ACC112 (cell line): ENCODE data around the gene TLX1.

Experiments
- H2AFZ ChIP-seq: fragments of 200-600 bp; sonication (generic); one replicate; pipeline ENCODE4 v1.6.0; 2017; ENCODE audit warnings: antibody characterized with exemption, low read length; ENCODE audit not compliant: unreplicated experiment
- H3K27ac ChIP-seq: fragments of 200-600 bp; sonication (generic); 2 replicates; pipeline ENCODE4 v1.5.1; 2014; ENCODE audit warnings: low read depth, mild to moderate bottlenecking, antibody characterized with exemption, low read length, moderate library complexity
- H3K27me3 ChIP-seq: fragments of 200-600 bp; sonication (generic); 2 replicates; pipeline ENCODE4 v1.6.1; 2014; ENCODE audit warnings: mild to moderate bottlenecking, antibody characterized with exemption, low read length, moderate library complexity, mixed read lengths; ENCODE audit not compliant: insufficient read depth
- H3K36me3 ChIP-seq: fragments of 200-600 bp; sonication (generic); 2 replicates; pipeline ENCODE4 v1.6.1; 2016; ENCODE audit warnings: mild to moderate bottlenecking, antibody characterized with exemption, low read length, moderate library complexity, mixed read lengths; ENCODE audit not compliant: insufficient read depth
- H3K4me1 ChIP-seq: fragments of 200-600 bp; sonication (generic); one replicate; pipeline ENCODE4 v1.6.1; 2016; ENCODE audit warnings: low read length, mixed read lengths; ENCODE audit not compliant: insufficient read depth, unreplicated experiment, control insufficient read depth
- H3K4me3 ChIP-seq: fragments of 200-600 bp; sonication (generic); 2 replicates; pipeline ENCODE4 v1.5.1; 2014; ENCODE audit warnings: mild to moderate bottlenecking, low read depth, low read length
- H3K79me2 ChIP-seq: fragments of 200-600 bp; sonication (generic); one replicate; pipeline ENCODE4 v1.6.0; 2016; ENCODE audit warnings: low read length; ENCODE audit not compliant: control insufficient read depth, unreplicated experiment, insufficient read depth

The TLX1 gene

DNA sequence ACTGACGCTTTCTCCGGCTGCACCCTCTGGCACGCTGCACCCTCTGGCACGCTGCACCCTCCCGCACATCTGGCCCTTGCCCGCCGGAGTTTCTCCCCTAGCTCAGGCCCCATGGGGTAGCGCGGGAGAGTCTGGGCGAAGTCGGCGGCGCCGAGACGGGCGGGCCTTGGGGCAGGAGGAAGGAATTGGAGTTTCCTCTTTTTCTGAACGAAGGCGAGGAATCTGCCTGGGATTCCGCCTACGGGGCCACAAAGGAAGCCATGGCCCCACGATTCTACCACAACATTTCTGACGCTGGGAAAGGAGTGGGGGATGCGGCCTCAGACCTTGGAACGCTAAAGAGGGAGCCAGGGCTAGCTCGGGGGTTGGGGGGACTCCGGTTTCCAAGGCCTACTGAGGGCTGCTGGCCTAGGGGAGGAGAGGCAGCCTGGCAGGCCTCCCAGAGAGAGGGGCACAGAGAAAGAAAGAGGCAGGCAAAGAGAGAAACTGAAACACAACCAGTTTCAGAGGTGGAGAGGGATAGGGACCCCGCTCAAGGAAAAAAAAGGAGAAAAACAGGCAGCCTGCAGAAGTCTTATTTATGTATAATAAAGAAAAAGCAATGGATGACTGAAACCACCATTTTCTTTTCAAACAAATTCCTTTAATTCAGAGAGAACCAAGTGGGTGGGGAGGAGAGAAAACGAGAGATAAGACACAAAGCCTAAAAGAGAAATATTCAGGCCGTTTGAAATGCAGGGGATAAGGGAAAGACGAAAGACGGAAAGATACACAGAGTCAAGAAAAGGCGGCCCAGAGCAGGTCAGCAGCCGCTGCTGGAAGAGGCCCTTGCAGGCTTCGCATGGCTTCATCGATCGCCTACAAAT is 4.3 kb downstream of the TLX1 start:
- H3K27me3 ChIP-seq: peaks cover 99% of the 10 kb centered on the region
- H3K27ac ChIP-seq: no peak overlapping the region
- H2AFZ ChIP-seq: no peak overlapping the region
- no peaks in the 10 kb centered on the region for H3K4me1 ChIP-seq
- H3K36me3 ChIP-seq: no peaks in the 10 kb centered on the region
- no peaks in the 10 kb centered on the region for H3K79me2 ChIP-seq
- peak overlapping the region; percentile 41 for H3K4me3 ChIP-seq

DNA sequence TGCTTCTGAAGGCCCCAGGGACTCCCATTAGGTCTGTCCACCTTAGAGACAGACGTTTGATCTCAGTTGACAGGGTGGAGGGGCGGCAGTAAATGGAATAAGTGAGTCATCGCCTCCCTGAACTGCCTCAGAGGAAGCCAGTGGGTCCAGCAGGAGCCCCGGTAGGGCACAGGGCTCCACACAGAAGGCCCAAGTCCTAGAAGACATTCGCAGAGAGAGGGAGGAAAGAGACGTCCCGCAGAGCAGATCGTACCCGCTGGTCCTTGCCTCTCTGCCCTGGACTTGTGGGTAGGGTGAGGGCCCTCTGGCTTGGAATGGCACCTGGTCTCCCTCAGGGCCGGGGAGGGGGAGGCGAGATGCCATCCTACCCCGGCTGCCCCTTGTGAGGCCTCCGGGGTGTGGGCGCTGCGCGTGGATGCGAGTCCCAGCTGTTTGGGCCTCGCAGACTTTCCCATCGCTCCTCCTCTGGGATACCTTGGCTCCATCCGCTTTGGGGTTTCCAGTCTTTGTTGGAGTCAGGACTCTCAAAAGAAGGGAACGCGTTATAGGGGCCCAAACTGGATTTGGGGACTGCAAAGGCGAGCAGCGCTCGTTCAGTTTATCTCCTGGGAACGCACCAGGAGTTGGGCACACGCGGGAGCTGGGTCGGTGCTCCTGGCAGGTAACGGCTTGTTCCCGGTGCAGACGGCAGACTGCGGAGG is 5.1 kb downstream of the TLX1 start:
- H3K27ac ChIP-seq: no peak overlapping the region
- no peak overlapping the region for H3K4me3 ChIP-seq
- no peaks in the 10 kb centered on the region for H3K4me1 ChIP-seq
- peaks cover 98% of the 10 kb centered on the region for H3K27me3 ChIP-seq
- no peaks in the 10 kb centered on the region for H3K79me2 ChIP-seq
- no peaks in the 10 kb centered on the region for H3K36me3 ChIP-seq
- H2AFZ ChIP-seq: no peak overlapping the region

DNA sequence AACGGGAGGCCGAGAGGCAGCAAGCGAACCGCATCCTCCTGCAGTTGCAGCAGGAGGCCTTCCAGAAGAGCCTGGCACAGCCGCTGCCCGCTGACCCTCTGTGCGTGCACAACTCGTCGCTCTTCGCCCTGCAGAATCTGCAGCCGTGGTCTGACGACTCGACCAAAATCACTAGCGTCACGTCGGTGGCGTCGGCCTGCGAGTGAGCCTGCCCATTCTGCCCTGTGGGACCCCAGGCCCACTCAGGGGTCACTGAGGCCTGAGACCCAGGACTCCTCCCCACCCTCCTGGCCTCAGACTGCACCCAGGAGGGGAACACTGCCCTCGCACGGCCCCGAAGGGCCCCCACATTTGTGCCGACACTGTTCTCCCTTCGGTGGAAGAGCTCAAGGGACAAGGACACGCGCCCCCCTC is 5.6 kb downstream of the TLX1 start:
- H3K36me3 ChIP-seq: no peaks in the 10 kb centered on the region
- no peak overlapping the region for H3K4me3 ChIP-seq
- no peaks in the 10 kb centered on the region for H3K79me2 ChIP-seq
- H3K4me1 ChIP-seq: no peaks in the 10 kb centered on the region
- no peak overlapping the region for H3K27ac ChIP-seq
- H3K27me3 ChIP-seq: peaks cover 92% of the 10 kb centered on the region
- H2AFZ ChIP-seq: no peak overlapping the region

DNA sequence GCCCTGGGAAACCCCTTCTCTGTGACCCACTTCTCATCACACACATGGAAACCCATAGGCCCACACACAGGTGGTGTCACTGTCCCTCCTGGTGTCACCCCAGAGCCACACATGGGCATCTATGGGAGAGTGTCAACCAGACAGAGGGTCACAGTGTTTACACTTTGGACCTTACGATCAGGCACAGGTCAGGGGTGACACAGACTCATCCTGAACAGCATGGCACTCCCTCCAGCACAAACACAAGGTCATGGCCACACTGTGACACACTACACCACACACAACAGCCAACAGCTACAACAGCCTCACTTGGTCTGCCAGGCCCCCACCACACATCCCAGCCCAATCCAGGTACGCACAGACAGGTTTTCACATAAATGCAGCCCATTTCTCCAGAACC is 6.2 kb downstream of the TLX1 start:
- H3K36me3 ChIP-seq: no peaks in the 10 kb centered on the region
- no peaks in the 10 kb centered on the region for H3K4me1 ChIP-seq
- H3K4me3 ChIP-seq: no peak overlapping the region
- no peaks in the 10 kb centered on the region for H3K79me2 ChIP-seq
- peaks cover 87% of the 10 kb centered on the region for H3K27me3 ChIP-seq
- H2AFZ ChIP-seq: no peak overlapping the region
- H3K27ac ChIP-seq: no peak overlapping the region

DNA sequence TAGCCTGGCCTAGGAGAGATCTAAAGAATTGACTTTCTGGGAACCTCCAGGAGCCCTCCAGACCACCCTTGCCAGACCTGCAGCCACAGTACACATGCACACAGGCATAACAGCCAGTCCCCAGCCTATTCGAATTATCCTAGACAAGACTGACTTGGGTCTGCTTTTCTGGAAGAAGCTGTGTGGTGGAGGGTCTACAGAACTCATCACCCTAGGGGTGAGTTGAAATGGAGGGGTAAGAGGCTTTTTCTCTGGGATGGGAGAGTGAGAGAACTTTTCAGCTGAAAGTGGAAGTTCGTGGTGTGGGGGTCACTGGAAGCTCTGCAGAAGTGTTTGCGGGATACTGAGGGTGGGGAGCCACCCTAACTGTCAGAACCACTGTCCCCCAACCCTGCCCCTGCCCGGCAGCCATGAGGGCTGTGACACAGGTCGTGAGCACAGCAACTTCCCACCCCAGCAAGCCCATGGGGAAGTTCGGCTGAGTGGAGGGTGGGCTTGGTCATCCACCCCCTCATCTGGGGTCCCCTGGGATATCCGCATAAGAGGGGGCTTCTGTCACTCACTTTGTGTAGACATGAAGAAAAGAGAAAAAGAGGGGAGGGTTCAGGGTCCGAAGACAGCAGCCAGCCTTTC is 7.8 kb downstream of the TLX1 start:
- H3K36me3 ChIP-seq: no peaks in the 10 kb centered on the region
- H3K27ac ChIP-seq: no peak overlapping the region
- H3K4me1 ChIP-seq: peaks cover 8% of the 10 kb centered on the region
- no peak overlapping the region for H2AFZ ChIP-seq
- no peaks in the 10 kb centered on the region for H3K79me2 ChIP-seq
- H3K4me3 ChIP-seq: no peak overlapping the region
- H3K27me3 ChIP-seq: peaks cover 70% of the 10 kb centered on the region

DNA sequence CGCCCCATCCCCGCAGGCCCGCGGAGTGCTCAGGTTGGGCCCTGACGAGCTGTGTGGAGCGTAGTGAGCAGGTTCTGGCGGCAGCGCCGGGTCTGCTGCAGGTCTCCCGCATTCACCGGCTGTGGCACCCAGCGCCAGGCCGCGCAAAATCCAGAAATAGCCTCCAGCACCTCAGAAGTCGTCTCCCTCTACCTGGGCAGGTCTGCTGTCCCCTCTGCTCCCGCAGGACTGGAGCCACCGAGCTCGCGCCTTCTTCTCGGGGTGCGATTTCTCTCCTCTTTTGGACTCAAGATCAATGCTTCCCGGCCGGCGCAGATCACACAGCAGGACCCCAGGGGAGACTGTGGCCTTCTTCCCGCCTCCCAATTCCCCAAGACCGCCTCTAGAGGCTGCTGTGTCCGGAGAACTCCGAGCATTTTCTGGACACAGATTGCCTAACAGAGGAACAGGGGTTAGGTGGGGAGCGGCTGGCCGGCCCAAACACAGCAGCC is 8.4 kb downstream of the TLX1 start:
- Histone ChIP-seq H3K27me3 (peaks cover 67% of the 10 kb centered on the region), H3K79me2 (no peaks in the 10 kb centered on the region), H3K27ac (no peak overlapping the region), H3K36me3 (no peaks in the 10 kb centered on the region), H3K4me3 (no peak overlapping the region), H2AFZ (no peak overlapping the region), H3K4me1 (peaks cover 8% of the 10 kb centered on the region)

DNA sequence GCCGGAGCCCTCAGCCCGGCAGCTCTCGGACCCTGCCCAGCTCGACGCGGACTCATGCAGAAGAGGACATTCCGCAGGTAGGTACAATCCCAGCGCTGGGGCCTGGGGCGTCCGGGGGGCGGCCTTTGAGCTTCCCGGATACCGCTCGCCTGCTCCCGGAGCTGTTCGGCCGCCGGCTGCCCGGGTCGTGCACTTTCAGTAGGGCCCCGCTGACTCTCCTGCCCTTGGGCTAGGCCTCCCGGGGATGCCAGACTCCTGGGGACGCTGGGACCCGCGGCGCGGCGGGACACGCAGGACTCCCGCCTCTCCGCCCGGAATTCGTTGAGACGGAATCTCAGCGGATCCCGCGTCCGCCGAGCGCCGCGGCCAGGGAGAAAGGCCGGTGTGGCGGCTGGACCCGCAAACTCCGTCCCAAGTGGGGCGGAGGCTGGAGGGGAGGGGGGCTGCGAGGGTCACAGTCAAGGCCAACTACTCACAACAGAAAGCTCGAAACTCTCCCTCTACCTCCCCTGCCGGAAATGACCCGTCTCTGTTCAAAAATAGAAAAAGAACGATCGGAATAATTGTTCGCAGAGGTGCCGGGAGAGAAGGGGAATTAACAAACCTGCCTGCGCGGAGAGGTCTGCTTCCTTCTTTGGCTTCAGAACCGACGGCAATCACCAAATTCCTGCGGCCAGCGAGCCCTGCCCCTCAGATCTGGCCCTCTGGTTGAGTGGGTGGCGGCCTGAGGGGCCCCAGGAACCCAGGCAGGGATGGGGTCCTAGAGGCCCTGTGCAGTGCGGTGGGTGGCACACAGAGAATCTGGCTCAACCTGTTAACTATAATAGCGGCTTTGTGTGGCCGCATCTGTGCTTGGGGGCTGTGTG is 9.2 kb downstream of the TLX1 start:
- Histone ChIP-seq H3K4me1 (peaks cover 8% of the 10 kb centered on the region), H3K79me2 (no peaks in the 10 kb centered on the region), H3K4me3 (no peak overlapping the region), H3K27me3 (peaks cover 67% of the 10 kb centered on the region), H2AFZ (no peak overlapping the region), H3K27ac (no peak overlapping the region), H3K36me3 (no peaks in the 10 kb centered on the region)

DNA sequence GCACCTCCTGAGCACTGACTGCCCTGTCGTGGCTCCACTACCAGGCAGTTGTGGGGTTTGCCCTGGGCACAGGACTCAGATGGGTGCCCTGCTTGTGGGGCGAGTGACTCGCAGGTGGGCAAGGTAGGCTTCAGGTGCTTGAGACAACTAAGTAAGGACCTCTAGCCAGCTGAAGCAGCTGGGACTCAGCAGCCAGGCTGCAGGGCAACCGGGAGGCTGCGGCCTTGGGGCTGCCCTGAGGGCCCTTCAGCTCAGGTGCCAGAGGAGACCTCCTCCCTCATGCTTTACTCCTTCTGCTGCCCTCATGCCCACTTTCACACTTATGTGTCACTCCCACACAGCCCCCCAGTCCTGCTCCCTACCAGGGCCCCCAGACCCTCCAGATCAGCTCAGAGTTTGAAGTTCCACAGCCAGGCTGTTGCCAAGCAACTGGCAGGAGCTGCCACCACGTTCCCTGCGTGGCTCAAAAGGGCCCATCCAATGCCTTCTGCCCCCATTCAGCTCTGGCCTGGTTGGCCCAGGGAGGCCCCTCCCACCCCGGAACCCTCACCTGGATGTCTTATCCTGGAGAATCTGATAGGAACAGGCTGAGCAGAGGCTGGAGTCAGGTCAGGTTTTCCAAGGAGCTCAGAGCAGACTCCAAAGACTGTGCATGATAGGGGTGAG is 10.0 kb downstream of the TLX1 start:
- Histone ChIP-seq H3K27me3 (peaks cover 67% of the 10 kb centered on the region), H3K4me3 (no peak overlapping the region)

DNA sequence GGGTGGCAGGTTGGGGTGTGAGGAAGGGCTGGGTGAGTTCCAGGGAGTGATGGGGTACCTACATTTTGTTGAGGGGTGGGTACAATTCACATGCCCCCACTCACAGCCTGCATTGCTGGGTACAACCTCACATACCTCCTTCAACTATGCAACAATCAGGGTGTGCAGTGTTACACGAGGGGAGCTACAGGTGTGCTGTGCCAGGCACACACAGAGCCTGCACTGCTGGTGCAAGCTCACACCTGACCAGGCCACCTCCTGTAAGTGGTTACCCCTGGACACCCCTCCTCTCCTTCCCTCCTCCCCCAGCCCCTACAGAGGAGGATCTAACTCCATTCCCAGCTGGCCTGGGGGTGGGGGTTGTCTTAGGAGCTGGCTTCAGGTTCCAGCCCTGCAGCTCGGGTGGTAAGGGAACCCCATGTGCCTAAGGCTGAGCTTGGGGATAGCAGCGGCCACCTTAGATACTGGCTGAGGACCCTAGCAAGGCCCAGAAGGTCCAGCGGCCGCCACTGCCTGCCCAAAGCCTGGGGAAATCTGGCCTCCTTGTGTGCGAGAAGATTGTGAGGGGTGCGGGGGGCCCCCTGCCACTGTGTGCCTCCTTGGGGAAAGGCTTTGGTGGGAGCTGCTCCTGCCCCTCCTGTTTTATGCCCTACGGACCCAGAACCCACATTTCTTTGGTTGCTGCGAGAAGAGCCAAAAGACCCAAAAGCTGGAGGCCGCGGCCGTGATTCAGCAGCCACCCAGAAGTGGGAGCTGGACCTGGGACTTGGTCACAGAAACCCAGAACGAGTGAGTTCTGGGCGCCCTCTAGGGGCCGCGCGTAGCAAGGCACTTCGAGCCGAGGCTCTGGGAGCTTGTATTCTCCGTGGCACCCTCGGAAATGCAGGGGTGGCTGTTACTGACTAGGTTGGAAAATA is 10.8 kb downstream of the TLX1 start:
- Histone ChIP-seq H3K79me2 (no peaks in the 10 kb centered on the region), H3K36me3 (no peaks in the 10 kb centered on the region), H3K27me3 (peaks cover 67% of the 10 kb centered on the region), H3K4me3 (no peak overlapping the region), H3K4me1 (peaks cover 8% of the 10 kb centered on the region), H3K27ac (no peak overlapping the region), H2AFZ (no peak overlapping the region)

More for the DNA sequence above, 10.0 kb downstream of the TLX1 start:
- Histone ChIP-seq H3K4me1 (peaks cover 8% of the 10 kb centered on the region), H3K27ac (no peak overlapping the region), H2AFZ (no peak overlapping the region), H3K79me2 (no peaks in the 10 kb centered on the region), H3K36me3 (no peaks in the 10 kb centered on the region)
